Neural progenitor cell (in vitro differentiated cells): ENCODE data around the gene MAP3K7CL. TPM values are rescaled to one million over a fixed set of nuclear protein-coding genes. Genes with fewer than 3 reads are reported as not detected.

ENCODE experiments used
- DNase-seq: peaks from one replicate; pipeline ENCODE4 v3.0.0-alpha.2; 2016; ENCODE audit warnings: low spot score
- H2AFZ ChIP-seq: fragments of 200-600 bp; sonication (generic); replicated peaks from 2 replicates; pipeline ENCODE4 v1.6.1; 2016; ENCODE audit warnings: antibody characterized with exemption
- H3F3A ChIP-seq: fragments of 200-600 bp; sonication (generic); 2 replicates; pipeline ENCODE4 v1.6.1; 2016; ENCODE audit warnings: antibody characterized with exemption, low read depth
- H3K27ac ChIP-seq: fragments of 200-600 bp; sonication (generic); 2 replicates; pipeline ENCODE4 v1.5.1; 2016; ENCODE audit warnings: mild to moderate bottlenecking
- H3K27me3 ChIP-seq: fragments of 200-600 bp; sonication (generic); 2 replicates; pipeline ENCODE4 v1.6.1; 2016; ENCODE audit warnings: mild to moderate bottlenecking, moderate library complexity
- H3K36me3 ChIP-seq: fragments of 200-600 bp; sonication (generic); 2 replicates; pipeline ENCODE4 v1.5.1; 2016
- H3K4me1 ChIP-seq: fragments of 200-600 bp; sonication (generic); 2 replicates; pipeline ENCODE4 v1.6.1; 2016; ENCODE audit warnings: mixed run types
- H3K4me2 ChIP-seq: fragments of 200-600 bp; sonication (generic); 2 replicates; pipeline ENCODE4 v1.6.1; 2016
- H3K4me3 ChIP-seq: fragments of 200-600 bp; sonication (generic); 2 replicates; pipeline ENCODE4 v1.5.1; 2016
- H3K79me2 ChIP-seq: fragments of 200-600 bp; sonication (generic); 2 replicates; pipeline ENCODE4 v1.6.1; 2016; ENCODE audit warnings: low read depth
- H3K9ac ChIP-seq: fragments of 200-600 bp; sonication (generic); 2 replicates; pipeline ENCODE4 v1.6.1; 2016
- H3K9me3 ChIP-seq: fragments of 200-600 bp; sonication (generic); 2 replicates; pipeline ENCODE4 v1.5.1; 2016; ENCODE audit warnings: low read depth
- H4K20me1 ChIP-seq: fragments of 200-600 bp; sonication (generic); 2 replicates; pipeline ENCODE4 v1.6.1; 2016; ENCODE audit warnings: low read depth
- H3K27ac Mint-ChIP-seq: 3 replicates; pipeline ENCODE4 v1.8.0; 2021; ENCODE audit warnings: mixed read lengths
- H3K27me3 Mint-ChIP-seq: 2 replicates; pipeline ENCODE4 v1.8.0; 2022; ENCODE audit warnings: low read depth, mild to moderate bottlenecking, inconsistent platforms, moderate library complexity, mixed read lengths; ENCODE audit not compliant: insufficient read depth
- H3K36me3 Mint-ChIP-seq: 3 replicates; pipeline ENCODE4 v1.8.0; 2021; ENCODE audit warnings: mixed read lengths
- H3K4me1 Mint-ChIP-seq: 3 replicates; pipeline ENCODE4 v1.8.0; 2021; ENCODE audit warnings: mixed read lengths
- H3K4me3 Mint-ChIP-seq: 3 replicates; pipeline ENCODE4 v1.8.0; 2021; ENCODE audit warnings: mild to moderate bottlenecking, moderate library complexity, mixed read lengths
- H3K9me3 Mint-ChIP-seq: 3 replicates; pipeline ENCODE4 v1.8.0; 2020; ENCODE audit warnings: mixed read lengths
- CTCF ChIP-seq: fragments of 200-600 bp; sonication (generic); IDR thresholded peaks from 2 replicates; pipeline ENCODE4 v1.5.1; 2017; ENCODE audit warnings: antibody characterized with exemption, mild to moderate bottlenecking
- EZH2 ChIP-seq: fragments of 200-600 bp; sonication (generic); IDR thresholded peaks from 2 replicates; pipeline ENCODE4 v1.6.1; 2017; ENCODE audit warnings: antibody characterized with exemption, mild to moderate bottlenecking, moderate library complexity
- EZH2phosphoT487 ChIP-seq: fragments of 200-600 bp; sonication (generic); IDR thresholded peaks from 2 replicates; pipeline ENCODE4 v1.6.1; 2017; ENCODE audit warnings: antibody characterized with exemption
- total RNA-seq: library from RNA; depleted of rRNA; stranded (reverse); fragments of >200 nt; gene quantifications from 2 replicates; pipeline ENCODE4 v1.2.3, GENCODE V29; 2015; ENCODE audit warnings: low replicate concordance

MAP3K7CL gene
- total RNA-seq, 1 donor from 2014 or later: not detected

DNA sequence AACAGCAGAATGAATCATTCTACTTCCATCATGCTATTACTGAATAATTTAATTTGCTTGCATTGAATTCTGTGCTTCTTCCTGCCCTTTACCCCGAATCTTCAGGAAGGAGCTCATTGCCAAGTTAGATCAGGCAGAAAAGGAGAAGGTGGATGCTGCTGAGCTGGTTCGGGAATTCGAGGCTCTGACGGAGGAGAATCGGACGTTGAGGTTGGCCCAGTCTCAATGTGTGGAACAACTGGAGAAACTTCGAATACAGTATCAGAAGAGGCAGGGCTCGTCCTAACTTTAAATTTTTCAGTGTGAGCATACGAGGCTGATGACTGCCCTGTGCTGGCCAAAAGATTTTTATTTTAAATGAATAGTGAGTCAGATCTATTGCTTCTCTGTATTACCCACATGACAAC is 44.2 kb downstream of the MAP3K7CL start:
- Mint-ChIP-seq H3K4me3 (no peak overlapping the region), H3K27me3 (no peaks in the 10 kb centered on the region), H3K4me1 (no peaks in the 10 kb centered on the region), H3K9me3 (no peaks in the 10 kb centered on the region), H3K36me3 (no peaks in the 10 kb centered on the region), H3K27ac (no peak overlapping the region)
- Histone ChIP-seq H3K4me3 (no peak overlapping the region), H3K4me1 (no peaks in the 10 kb centered on the region), H3K9ac (no peak overlapping the region), H3K27me3 (no peaks in the 10 kb centered on the region), H4K20me1 (no peaks in the 10 kb centered on the region), H2AFZ (no peak overlapping the region), H3K36me3 (no peaks in the 10 kb centered on the region), H3K27ac (no peak overlapping the region), H3K9me3 (no peaks in the 10 kb centered on the region), H3K79me2 (no peaks in the 10 kb centered on the region), H3K4me2 (no peak overlapping the region), H3F3A (no peaks in the 10 kb centered on the region)
- no peak for TF ChIP-seq EZH2phosphoT487
- TF ChIP-seq CTCF: no peak
- no peak for TF ChIP-seq EZH2
- no peak for DNase-seq

GRCh38 chr21:29175408-29176134 is 45.1 kb downstream of the MAP3K7CL start:
- Histone ChIP-seq H3K79me2 (no peaks in the 10 kb centered on the region), H4K20me1 (no peaks in the 10 kb centered on the region), H3K27ac (no peak overlapping the region), H3K27me3 (no peaks in the 10 kb centered on the region), H3K36me3 (no peaks in the 10 kb centered on the region), H3K4me3 (no peak overlapping the region), H3K9ac (no peak overlapping the region), H2AFZ (no peak overlapping the region), H3K4me2 (no peak overlapping the region), H3K9me3 (no peaks in the 10 kb centered on the region), H3F3A (no peaks in the 10 kb centered on the region), H3K4me1 (no peaks in the 10 kb centered on the region)
- Mint-ChIP-seq H3K4me1 (no peaks in the 10 kb centered on the region), H3K4me3 (no peak overlapping the region), H3K27ac (no peak overlapping the region), H3K36me3 (no peaks in the 10 kb centered on the region), H3K9me3 (no peaks in the 10 kb centered on the region), H3K27me3 (no peaks in the 10 kb centered on the region)
- DNase-seq: no peak
- no peak for TF ChIP-seq CTCF
- no peak for TF ChIP-seq EZH2phosphoT487
- no peak for TF ChIP-seq EZH2

DNA sequence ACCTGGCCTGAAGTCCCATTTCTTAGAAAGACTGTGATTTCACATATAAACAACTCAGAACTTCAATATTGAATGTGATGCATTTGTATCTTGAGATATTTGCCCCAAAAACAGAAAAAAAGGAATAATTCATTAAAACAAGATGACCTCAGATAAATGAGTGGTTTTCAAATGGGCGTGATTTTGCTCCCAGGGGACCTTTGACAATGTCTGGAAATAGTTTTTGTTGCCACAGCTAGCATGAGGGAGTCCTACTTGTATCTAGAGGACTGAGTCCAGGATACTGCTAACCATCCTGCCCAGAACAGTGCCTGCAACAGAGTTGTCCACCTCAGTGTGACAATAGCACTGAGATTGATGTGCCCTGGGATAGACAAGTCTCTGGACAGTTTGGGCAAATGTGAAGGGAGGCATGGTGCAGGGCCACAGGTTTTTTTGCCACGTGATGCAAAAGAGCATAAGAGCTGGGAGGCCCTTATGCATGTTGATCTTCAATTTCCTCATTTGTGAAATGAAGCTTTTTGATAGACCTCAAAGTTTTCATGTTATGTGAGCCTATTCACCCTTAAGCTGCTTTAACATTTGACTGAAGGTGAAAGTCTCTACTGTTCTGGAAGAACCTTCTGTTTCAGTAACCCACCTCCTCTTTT is 46.2 kb downstream of the MAP3K7CL start:
- TF ChIP-seq EZH2: no peak
- no peak for TF ChIP-seq CTCF
- TF ChIP-seq EZH2phosphoT487: no peak
- Histone ChIP-seq H3F3A (no peaks in the 10 kb centered on the region), H3K27ac (no peak overlapping the region), H3K9me3 (no peaks in the 10 kb centered on the region), H4K20me1 (no peaks in the 10 kb centered on the region), H3K36me3 (no peaks in the 10 kb centered on the region), H2AFZ (no peak overlapping the region), H3K79me2 (no peaks in the 10 kb centered on the region), H3K9ac (no peak overlapping the region), H3K4me1 (no peaks in the 10 kb centered on the region), H3K4me3 (no peak overlapping the region), H3K4me2 (no peak overlapping the region), H3K27me3 (no peaks in the 10 kb centered on the region)
- Mint-ChIP-seq H3K4me1 (no peaks in the 10 kb centered on the region), H3K4me3 (no peak overlapping the region), H3K27me3 (no peaks in the 10 kb centered on the region), H3K27ac (no peak overlapping the region), H3K36me3 (no peaks in the 10 kb centered on the region), H3K9me3 (no peaks in the 10 kb centered on the region)
- DNase-seq: no peak
